Activated T-cell treated with anti-CD3 and anti-CD28 coated beads, Interleukin-2, amount 50 U/mL, for 4 hours (primary cell): ENCODE measurements around the gene SPATA13. TPM values are rescaled to one million over a fixed set of nuclear protein-coding genes. Genes with fewer than 3 reads are reported as not detected.

Source experiments
- total RNA-seq, 3 donors: library from RNA; stranded (reverse); gene quantifications; one replicate each; pipeline ENCODE4 v1.2.1, GENCODE V29; 2021

Gene SPATA13
- total RNA-seq, 3 donors from 2014 or later, result 50.3 to 54.0 (median 52.8) TPM

Other genes starting within 250 kb of the SPATA13 start
- not detected for gene C1QTNF9, start 148.9 kb downstream of the SPATA13 start, total RNA-seq